Osteoblast (primary cell): Measurements from ENCODE around the gene MVD. TPM values are rescaled to one million over a fixed set of nuclear protein-coding genes. Genes with fewer than 3 reads are reported as not detected.
A peak's percentile ranks its signal among the peaks of the same experiment; 100 is the strongest.
"Not testable (repeated sequence)": the region's sequence is repeated elsewhere in the genome, so short reads cannot be mapped to it uniquely, and the experiment has no call there.

ENCODE experiments used
- DNase-seq: peaks from one replicate; pipeline ENCODE4 v3.0.0; 2011; ENCODE audit warnings: low spot score, mixed read lengths; ENCODE audit not compliant: insufficient read length; ENCODE audit errors: missing footprints
- H2AFZ ChIP-seq: 2 replicates; pipeline ENCODE4 v1.6.0; 2011; ENCODE audit warnings: mild to moderate bottlenecking, low read length
- H3K27ac ChIP-seq: 2 replicates; pipeline ENCODE4 v1.5.1; 2011; ENCODE audit warnings: mild to moderate bottlenecking, low read depth, low read length, moderate library complexity
- H3K27me3 ChIP-seq: 2 replicates; pipeline ENCODE4 v1.6.0; 2012; ENCODE audit warnings: mild to moderate bottlenecking, control low read depth, inconsistent platforms, low read length, moderate library complexity; ENCODE audit not compliant: insufficient read depth
- H3K36me3 ChIP-seq: 2 replicates; pipeline ENCODE4 v1.5.1; 2011; ENCODE audit warnings: mild to moderate bottlenecking, low read length, control low read depth, moderate library complexity; ENCODE audit not compliant: insufficient read depth
- H3K4me1 ChIP-seq: 2 replicates; pipeline ENCODE4 v1.5.1; 2011; ENCODE audit warnings: mild to moderate bottlenecking, low read length, control low read depth, moderate library complexity; ENCODE audit not compliant: insufficient read depth
- H3K4me2 ChIP-seq: 2 replicates; pipeline ENCODE4 v1.6.0; 2011; ENCODE audit warnings: mild to moderate bottlenecking, low read length; ENCODE audit not compliant: insufficient read depth
- H3K4me3 ChIP-seq: fragments of 200-600 bp; sonication (generic); 3 replicates; pipeline ENCODE4 v1.5.1; 2012; ENCODE audit warnings: mild to moderate bottlenecking, low read length, inconsistent platforms; ENCODE audit not compliant: insufficient read depth
- H3K79me2 ChIP-seq: 2 replicates; pipeline ENCODE4 v1.6.0; 2012; ENCODE audit warnings: mild to moderate bottlenecking, low read length, control low read depth, inconsistent platforms; ENCODE audit not compliant: insufficient read depth
- H3K9me3 ChIP-seq: 2 replicates; pipeline ENCODE4 v1.5.1; 2011; ENCODE audit warnings: low read depth, low read length, control low read depth
- H4K20me1 ChIP-seq: 2 replicates; pipeline ENCODE4 v1.6.0; 2012; ENCODE audit warnings: mild to moderate bottlenecking, low read length, control low read depth; ENCODE audit not compliant: insufficient read depth
- total RNA-seq: library from RNA; depleted of rRNA; stranded (reverse); fragments of >200 nt; gene quantifications from 2 replicates; pipeline ENCODE4 v1.2.3, GENCODE V29; 2012
- TF ChIP-seq, protein P1 (sequence below): IDR thresholded peaks from 2 replicates; pipeline ENCODE4 v1.5.1; 2011; ENCODE audit warnings: mild to moderate bottlenecking, low read depth, low read length, moderate library complexity; ENCODE audit errors: extremely low read depth

MVD gene
- total RNA-seq, 1 donor: 67.3 TPM

DNA sequence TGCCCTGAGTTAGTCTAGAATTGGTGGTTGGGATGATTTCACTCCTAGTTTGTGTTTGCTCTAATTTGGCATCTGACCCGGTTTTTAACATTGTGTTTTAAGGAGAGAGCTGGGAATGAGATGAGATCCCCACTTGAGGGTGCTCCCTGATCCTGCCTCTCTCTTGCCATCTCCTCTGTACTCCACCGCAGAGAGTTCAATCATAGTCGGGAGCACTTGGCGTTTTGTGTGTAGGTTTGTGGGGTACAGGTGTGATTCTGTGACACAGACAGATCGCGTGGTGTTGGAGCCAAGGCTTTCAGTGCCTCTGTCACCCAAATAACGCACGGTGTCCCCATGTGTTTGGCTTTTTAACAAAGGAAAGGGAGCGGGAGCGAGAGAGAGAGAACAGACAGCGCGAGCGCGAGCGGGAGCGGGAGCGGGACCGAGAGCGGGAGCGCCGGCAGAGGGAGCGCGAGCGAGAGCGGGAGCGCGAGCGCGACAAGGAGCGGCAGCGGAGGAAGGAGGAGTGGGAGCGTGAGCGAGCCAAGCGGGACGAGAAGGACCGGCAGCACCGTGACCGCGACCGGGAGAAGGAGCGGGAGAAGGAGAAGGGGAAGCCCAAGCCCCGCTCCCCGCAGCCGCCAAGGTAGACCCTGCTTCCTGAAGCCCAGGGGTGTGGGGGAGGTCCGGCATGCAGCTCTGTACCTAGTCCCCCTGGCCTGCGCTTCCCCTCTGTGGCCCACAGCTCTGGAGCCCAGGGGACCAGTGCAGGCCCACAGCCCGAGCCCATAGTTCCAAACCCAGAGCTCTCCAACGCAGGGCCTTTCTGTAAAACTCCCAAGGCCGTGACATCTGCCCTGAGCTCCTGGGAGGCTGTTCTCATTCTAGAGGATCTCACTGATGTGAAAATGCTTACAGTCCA lies 51.7 kb downstream of the MVD start:
- H3K27me3 ChIP-seq: no peaks in the 10 kb centered on the region
- no peak overlapping the region for H3K27ac ChIP-seq
- no peaks in the 10 kb centered on the region for H3K9me3 ChIP-seq
- TF ChIP-seq, protein P1, sequence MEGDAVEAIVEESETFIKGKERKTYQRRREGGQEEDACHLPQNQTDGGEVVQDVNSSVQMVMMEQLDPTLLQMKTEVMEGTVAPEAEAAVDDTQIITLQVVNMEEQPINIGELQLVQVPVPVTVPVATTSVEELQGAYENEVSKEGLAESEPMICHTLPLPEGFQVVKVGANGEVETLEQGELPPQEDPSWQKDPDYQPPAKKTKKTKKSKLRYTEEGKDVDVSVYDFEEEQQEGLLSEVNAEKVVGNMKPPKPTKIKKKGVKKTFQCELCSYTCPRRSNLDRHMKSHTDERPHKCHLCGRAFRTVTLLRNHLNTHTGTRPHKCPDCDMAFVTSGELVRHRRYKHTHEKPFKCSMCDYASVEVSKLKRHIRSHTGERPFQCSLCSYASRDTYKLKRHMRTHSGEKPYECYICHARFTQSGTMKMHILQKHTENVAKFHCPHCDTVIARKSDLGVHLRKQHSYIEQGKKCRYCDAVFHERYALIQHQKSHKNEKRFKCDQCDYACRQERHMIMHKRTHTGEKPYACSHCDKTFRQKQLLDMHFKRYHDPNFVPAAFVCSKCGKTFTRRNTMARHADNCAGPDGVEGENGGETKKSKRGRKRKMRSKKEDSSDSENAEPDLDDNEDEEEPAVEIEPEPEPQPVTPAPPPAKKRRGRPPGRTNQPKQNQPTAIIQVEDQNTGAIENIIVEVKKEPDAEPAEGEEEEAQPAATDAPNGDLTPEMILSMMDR: no peak
- DNase-seq: peak; percentile 42
- H3K4me1 ChIP-seq: no peaks in the 10 kb centered on the region
- H3K79me2 ChIP-seq: peaks cover 27% of the 10 kb centered on the region
- H4K20me1 ChIP-seq: peaks cover 17% of the 10 kb centered on the region
- H3K4me3 ChIP-seq: no peak overlapping the region
- no peak overlapping the region for H2AFZ ChIP-seq
- H3K4me2 ChIP-seq: no peak overlapping the region
- peaks cover 26% of the 10 kb centered on the region for H3K36me3 ChIP-seq

GRCh38 chr16:88610080-88610479 lies 52.8 kb downstream of the MVD start:
- no peak overlapping the region for H3K4me2 ChIP-seq
- H3K9me3 ChIP-seq: no peaks in the 10 kb centered on the region
- peaks cover 16% of the 10 kb centered on the region for H3K79me2 ChIP-seq
- H2AFZ ChIP-seq: no peak overlapping the region
- no peak overlapping the region for H3K27ac ChIP-seq
- no peaks in the 10 kb centered on the region for H3K4me1 ChIP-seq
- H4K20me1 ChIP-seq: peaks cover 9% of the 10 kb centered on the region
- H3K4me3 ChIP-seq: no peak overlapping the region
- DNase-seq: peak; percentile 73
- peaks cover 32% of the 10 kb centered on the region for H3K36me3 ChIP-seq
- TF ChIP-seq, protein P1: peak; percentile 19
- no peaks in the 10 kb centered on the region for H3K27me3 ChIP-seq

DNA sequence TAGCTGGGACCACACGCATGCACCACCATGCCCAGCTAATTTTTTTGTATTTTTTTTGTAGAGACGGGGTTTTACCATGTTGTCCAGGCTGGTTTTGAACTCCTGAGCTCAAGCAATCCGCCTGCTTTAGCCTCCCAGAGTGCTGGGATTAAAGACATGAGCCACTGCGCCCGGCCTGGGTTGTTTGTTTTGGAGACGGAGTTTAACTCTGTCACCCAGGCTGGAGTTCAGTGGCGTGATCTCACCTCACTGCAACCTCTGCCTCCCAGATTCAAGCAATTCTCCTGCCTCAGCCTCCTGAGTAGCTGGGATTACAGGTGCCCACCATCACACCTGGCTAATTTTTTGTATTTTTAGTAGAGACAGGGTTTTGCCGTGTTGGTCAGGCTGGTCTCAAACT lies 53.5 kb downstream of the MVD start:
- DNase-seq, H3K4me3 ChIP-seq, H2AFZ ChIP-seq, H4K20me1 ChIP-seq, H3K4me2 ChIP-seq, H3K4me1 ChIP-seq, H3K27me3 ChIP-seq, H3K9me3 ChIP-seq, H3K27ac ChIP-seq: not testable (repeated sequence)
- Histone ChIP-seq H3K36me3 (peaks cover 36% of the 10 kb centered on the region), H3K79me2 (peaks cover 16% of the 10 kb centered on the region)

- H3K4me2 ChIP-seq: no peak overlapping the region
- H3K36me3 ChIP-seq: peaks cover 36% of the 10 kb centered on the region
- TF ChIP-seq, protein P1: no peak
- H3K4me3 ChIP-seq: no peak overlapping the region
- H3K4me1 ChIP-seq: no peaks in the 10 kb centered on the region
- H3K27ac ChIP-seq: no peak overlapping the region
- DNase-seq: no peak
- peaks cover 13% of the 10 kb centered on the region for H3K79me2 ChIP-seq
- no peak overlapping the region for H2AFZ ChIP-seq
- H3K9me3 ChIP-seq: no peaks in the 10 kb centered on the region
- peaks cover 3% of the 10 kb centered on the region for H4K20me1 ChIP-seq
- no peaks in the 10 kb centered on the region for H3K27me3 ChIP-seq
Measured at GRCh38 chr16:88608076-88608475, 54.8 kb downstream of the MVD start.
